ENCODE measurements around the gene CCDC195.

The CCDC195 gene, protein sequence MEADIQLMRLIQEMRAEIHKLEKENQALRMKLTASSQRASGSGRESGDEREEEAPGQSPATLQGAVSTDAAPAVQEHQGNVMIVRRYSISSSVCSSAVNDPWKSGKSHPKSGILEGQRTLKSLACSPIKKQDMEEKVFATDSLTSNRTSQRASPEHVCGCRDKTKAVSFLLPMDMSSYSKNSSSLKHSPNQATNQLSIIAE

DNA sequence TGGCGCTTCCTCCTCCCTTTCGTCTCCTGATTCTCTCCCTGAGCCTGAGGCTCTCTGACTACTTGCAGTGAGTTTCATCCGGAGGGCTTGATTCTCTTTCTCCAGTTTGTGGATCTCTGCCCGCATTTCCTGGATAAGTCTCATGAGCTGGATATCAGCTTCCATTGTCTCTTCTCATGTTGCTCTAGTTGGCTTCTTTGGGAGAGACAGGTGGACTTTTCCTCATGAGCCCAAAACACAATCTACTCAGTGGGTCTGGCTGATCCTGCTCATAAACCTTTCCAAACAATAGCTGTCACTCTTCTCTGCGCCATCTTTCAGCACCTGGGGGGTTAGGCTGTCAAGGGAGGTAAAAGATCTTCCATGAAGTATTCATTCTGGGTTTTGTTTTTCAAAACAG, at the start of gene CCDC195:
TSS of gene CCDC195 (minus strand) at position 165 of the 400 bp plus-strand sequence. CDS start at position 165, 0 bp downstream.
- no peak for DNase-seq

DNA sequence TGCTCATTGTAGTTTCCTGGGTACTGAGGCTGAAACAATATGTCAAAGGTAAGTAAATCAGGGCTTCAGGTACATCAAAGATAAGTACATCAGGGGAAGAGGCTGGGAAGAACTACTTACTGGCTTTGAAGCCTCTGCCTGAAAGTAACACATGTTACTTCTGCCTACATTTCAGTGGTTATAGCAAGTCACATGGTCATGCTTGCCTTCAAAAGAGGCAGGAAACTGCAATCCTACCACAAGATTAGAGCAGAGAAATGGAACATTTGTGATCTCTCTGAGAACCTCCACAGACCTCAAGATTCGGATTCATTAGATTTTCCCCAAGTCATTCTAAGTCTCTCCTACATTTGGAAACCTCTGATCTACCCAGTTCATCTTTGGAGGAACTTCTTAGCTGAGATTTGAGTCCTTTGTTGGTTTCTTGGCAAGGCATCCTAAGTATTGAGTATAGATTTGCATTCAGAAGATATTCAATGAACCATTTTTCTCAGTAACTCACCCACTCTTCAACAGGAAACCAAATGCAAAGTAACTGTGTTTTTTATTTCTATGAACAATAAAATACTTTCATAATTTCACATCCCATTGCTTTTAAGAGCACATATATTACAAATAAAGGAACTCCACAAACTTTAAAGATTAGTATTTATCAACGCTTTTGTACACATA, 48.5 kb upstream of the CCDC195 start:
- DNase-seq = no peak

DNA sequence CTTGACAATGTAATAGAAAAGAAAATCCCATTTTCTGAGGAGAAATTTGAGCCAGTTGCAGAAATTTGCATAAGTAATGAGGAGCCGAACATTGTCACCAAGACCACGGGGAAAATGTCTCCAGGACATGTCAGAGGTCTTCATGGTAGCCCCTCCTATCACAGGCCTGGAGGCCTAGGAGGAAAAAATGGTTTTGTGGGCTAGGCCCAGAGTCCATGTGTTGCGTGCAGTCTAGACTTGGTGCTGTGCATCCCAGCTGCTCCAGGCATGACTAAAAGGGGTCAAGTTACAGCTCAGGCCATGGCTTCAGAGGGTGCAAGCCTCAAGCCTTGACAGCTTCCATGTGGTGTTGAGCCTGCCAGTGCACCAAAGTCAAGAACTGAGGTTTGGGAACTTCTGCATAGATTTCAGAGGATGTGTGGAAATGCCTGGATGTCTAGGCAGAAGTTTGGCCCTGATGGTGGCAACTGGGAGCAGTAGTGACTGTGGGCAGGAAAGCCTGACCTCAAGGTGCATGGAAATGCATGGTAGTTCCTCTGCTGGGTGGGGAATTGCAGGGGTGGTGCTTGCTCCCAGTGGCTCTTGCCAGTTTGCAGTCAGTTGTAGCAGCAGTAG, 41.9 kb upstream of the CCDC195 start:
- no peak for DNase-seq

DNA sequence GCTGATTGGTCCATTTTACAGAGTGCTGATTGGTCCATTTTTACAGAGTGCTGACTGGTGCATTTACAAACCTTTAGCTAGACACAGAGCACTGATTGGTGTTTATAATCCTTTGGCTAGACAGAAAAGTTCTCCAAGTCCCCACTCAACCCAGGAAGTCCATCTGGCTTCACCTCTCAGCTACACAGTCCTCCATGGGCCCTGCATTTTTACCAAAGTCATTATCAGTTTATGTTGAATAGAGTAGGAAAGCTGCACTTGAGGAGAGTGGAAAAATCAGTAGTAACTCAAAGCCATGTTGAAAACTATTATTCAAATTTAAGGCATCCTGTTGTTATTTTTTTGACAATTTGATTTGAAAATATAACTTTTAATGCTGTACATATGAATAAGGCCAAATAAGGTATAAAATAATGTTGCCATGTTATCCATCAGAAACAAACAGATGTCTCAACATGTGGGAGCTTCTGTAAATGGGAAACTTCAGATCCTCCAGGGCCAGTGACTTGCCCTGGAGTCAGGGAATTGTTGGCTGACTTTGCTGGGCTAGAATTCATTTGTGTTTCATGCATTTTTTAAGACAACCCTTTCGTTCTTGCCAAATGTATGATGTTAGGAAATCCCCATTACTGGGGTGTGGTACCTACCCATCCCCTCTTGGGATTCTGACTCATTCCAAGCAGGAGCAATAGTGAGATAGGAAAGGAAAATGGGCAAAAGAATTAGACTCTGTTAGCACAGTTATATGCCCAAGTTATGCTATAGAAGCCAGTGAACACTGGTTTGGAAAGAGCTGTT, 37.8 kb upstream of the CCDC195 start:
- DNase-seq = no peak

DNA sequence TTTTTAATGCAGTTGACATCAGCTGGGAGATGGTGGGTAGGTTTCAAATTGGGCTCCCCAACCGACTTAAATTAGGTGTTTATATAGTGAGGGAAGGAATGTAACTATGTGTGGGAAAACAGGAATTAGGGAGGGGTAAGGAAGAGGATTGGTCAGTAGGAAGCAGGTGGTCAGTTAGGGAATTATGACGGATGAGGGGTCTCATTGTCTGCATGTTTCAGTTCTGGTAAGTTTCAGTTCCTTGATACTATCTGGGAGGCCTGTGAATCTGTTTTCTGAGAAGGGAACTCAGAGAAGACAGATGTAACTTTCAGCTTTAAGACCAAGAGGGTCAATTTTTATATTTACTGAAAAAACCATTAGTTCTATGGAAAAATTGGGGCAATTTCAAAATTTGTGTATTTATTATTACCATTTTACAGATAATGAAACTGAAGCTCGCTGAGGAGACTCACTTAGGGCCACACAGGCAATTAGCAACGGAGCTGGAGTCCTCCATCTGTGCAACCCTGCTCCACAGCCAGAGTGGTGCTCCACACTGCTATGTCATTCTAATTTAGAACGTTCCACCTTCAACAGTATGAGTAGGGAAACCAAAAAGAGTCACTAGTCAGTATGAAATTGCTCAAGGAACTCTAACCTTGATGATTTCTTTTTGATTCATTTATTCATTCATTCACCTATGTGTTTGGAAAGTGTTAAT, 36.0 kb upstream of the CCDC195 start:
- no peak for DNase-seq

DNA sequence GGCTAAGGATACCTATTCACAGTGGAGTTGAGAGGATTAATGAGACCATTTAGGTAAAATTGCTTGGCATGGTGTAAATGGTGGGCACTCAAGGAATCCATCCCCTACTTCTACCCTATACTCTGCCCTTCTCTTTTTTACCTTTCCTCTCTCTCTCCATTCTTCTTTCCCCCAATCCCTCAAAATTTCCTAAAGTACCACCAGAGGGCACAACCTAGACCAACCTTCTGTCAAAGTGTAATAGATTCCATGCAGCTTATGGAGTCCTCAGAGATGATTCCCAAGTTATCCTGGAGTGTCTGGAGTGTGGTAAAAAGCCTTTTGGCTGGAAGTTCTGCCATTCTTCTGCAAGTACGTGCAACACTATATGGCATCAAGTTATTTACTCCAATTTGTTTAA, 33.0 kb upstream of the CCDC195 start:
- peak in 1 of 2 experiments; percentile 1 for DNase-seq

DNA sequence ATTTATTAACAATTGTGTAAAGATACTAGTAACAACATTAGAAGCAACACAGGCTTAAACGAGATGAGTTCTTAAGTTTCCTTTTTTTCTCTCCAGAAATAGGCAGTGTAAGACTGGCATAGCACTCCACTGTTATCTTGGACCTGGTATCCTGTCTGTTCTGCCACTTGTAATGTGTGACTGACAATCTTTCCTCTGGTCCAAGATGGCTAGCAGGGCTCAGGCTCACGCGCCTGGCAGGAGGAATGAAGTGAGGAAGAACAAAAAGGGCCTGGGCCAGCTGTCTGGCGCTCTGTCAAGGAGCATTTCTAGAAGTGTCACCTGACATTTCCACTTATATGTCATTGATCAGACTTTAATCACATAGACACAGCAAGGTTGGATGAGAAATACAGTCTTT, 31.6 kb upstream of the CCDC195 start:
- DNase-seq = no peak

DNA sequence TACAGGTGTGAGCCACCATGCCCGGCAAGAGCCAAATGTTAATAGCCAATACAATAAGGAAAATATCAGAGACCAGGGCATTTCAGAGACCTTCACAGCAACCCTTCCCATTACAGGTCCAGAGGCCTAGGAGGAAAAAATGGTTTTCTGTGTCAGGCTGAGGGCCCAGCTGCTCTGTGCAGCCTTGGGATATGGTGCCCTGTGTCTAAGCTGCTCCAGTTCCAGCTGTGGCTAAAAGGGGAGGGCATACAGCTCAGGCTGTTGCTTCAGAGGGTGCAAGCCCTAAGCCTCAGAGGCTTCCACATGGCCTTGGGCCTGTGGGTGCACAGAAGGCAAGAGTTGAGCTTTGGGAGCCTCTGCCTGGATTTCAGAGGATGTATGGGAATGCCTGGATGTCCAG, 20.1 kb upstream of the CCDC195 start:
- no peak for DNase-seq

DNA sequence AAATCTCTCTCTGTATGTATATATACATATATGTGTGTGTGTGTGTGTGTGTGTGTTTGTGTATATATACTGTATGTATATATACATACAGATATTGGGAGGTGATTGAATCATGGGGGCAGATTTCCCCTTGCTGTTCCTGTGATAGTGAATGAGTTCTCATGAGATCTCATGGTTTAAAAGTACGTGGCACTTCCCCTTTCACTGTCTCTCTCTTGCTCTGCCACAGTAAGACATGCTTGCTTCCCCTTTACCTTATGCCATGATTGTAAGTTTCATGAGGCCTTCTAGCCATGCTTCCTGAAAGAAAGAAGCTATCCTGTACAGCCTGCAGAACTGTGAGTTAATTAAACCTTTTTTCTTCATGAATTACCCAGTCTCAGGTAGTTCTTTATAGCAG, 18.8 kb upstream of the CCDC195 start:
- no peak for DNase-seq

DNA sequence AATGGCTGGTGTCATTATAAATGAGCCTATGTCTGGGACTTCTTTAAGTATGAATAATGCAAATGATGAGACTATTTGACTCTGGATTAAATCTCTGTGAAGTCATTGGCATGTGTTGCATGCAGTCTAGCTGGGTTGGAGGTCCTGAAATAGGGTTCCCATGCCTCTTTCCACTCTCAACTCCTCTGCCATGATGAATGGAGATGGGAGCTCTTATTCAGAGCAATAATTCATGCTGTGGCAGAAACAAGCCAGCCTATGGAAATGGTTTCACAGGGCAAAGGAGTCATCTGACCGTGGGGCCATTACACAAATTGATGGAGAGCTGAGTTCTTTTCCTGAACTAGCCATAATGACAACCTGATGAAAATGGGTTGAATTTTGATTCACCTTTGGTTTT, 15.5 kb upstream of the CCDC195 start:
- DNase-seq = no peak

DNA sequence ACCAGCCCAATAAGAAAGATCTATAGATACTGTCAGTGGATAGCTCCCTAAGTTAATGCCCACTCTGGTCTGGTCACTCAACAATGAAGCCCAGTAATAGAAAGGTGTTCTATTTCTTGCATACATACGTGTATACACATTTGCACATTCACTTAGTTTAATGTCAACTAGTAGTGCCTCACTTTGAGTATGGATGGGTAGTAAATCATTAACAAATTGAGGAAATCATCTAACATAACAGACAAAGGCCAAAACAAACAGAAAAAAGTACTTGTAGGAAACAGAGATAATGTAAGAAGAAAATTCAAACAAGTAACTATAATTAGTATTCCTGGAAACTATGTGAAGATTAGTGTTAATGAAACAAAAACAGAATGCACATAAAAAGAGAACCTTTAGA, 13.3 kb upstream of the CCDC195 start:
- DNase-seq = no peak

DNA sequence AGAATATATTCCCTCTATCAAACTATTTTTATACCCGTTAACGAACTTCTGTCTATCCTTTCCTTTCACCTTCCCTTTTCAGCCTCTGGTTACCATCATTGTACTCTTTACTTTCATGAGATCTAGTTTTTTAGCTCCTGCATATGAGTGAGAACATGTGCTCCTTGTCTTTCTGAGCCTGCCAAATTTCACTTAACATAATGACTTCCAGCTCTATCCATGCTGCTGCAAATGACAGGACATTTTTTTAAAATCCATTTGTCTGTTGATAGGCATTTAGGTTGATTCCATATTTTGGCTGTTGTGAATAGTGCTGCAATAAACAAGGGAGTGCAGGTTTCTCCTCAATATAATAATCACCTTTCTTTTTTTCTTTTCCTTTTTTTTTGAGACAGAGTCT, 8.2 kb upstream of the CCDC195 start:
- DNase-seq = no peak

DNA sequence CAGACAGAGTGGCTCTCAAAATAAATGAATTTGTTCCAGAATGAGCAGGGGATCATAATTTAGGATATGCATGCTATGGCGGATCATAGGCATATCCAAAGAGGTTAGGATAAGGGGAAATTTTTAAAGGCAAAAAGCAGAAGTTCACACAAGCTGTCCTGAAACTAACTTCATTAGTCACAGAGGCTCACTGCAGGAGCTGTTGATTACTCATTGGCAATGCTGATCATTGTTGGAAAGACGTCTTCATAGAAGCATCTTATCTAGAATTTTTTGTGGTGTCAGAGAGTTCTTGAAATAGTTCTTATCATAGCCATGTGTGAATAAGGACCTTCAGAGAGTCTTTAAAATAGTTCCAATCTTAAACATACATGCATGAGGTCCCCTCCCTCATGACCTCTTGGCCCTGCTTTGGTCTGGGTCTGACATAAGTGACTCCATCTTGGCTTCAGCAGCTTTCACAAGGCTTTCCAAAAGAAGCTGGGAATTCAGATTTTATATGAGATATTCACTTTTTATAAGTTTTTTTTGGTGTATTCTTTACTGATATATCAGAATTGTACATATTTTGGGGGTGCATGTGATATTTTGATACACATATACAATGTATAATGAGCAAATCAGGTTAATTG, 7.5 kb upstream of the CCDC195 start:
- DNase-seq = no peak

DNA sequence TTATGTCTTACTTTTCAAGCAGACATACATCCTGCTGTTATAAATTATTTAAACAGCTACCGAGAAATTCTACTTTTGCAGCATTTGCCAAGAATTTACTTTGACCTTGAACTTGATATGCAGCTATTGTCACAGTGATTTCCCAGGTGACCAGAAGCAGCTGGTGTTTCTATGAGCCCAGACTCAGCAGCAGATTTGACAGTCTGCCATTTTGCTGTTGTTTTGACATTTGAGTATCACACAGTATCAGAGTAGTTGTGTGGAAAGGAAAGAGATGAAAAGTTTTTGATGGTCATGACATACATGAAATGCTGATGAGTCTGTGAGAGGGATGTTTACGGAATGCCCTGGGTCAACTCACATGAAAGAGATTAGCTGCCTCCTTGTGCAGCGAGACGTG, 6.6 kb upstream of the CCDC195 start:
- no peak for DNase-seq

DNA sequence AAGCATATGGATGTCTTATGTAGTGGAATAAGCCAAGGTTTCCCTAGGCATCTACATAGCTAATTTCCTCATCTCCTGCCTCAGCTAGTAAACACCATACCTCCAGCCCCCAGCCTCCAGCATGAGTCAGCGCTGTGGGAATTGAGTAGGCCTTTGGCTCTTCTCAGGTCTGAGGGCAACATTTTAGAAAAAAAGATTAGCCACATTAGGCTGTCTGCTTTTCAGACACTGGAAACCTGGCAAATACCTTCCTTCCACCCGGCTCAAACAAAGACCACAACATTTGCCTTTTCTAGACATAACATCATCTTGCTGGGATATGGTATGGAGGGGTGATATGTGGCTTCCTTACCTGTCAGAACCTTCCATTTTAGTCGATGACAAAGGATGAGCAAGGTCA, 6.1 kb upstream of the CCDC195 start:
- no peak for DNase-seq

DNA sequence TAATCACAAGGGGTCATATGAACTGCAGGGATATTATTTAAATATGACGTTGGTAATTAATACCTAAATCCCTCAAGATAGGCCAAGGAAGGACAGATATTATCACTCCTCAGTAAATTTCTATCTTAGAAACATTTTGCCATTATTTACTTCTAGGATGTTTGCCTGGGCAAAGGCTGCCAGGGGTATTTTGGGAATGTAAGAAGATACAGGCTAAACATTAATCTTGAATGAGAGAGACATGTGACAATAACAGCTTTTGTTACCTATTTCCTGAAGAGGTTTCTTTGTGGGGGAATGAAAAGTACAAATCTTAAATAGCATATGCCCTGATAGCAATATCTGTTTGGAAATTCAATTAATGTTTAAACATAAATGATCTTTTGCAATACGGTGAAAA, 756 bp upstream of the CCDC195 start:
- no peak for DNase-seq

DNA sequence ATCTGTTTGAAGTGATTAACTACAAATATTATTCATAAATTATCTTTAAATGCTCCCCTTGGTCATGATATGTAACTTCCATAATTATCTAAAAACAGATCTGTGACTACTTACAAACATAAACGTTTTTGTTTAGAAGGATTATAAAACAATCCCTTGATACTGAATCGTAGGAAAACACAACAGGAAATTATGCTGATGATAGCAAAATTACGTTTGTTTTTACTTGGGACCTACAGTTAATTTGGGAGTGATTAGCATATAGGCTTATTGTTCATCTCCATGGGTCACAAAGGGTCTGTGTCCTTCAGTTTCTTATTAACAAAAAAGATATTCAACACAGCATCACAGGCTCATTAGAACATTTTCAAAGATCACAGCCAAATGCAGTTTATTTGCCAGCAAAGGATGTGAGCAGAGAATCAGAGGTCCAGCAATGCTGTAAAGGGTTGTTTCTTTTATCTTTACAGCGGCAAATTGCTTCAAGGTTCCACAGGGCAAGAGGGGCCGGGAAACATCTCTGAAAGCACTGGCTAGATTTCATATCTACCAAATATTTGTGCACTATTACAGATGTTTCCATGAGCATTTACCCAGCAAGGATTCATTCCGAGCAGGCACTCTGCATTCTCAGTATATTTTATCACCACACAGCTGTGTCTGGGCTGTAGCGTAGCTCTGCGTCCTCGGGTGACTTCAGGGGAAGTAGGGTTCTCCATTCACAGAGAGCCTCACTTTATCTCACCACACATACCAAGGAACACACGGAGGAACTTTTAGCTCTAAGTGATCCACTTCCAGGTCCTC, 4.1 kb downstream of the CCDC195 start:
- DNase-seq = no peak

DNA sequence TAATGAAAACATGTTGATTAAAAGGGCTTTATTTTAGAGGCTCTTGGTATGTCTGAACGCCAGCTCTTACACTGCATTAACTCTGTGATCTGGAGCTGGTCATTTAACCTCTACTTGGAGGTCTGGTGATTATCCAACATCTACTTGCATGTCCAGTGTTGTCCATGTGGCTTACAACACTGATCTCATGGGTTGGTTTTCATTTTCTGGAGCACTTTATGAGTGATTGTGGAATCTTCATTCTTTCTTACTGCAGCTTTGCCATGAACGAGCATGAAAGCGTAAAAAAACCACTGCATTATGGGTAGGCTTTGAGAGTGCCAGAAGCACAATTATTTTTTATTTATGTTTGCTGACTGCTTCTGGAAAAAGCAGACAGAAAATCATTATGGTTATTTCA, 4.8 kb downstream of the CCDC195 start:
- no peak for DNase-seq

DNA sequence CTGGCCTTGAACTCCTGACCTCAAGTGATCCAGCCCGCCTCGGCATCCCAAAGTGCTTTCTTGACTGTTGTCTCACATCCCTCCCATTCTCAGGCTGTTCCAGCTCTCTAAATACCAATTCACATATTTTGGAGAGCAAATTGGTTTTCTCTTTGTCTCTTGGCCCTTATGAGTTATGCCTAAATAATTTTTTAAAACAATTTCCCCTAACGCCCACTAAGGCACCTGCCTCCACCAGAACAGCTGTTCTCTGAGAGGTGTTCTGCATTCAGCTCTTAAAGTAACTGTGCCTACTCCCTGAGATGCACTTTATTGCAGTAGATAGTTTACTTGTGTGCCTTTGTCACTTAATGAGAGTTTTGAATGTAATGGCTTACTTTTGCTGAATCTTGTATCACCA, 6.9 kb downstream of the CCDC195 start:
- DNase-seq = no peak

DNA sequence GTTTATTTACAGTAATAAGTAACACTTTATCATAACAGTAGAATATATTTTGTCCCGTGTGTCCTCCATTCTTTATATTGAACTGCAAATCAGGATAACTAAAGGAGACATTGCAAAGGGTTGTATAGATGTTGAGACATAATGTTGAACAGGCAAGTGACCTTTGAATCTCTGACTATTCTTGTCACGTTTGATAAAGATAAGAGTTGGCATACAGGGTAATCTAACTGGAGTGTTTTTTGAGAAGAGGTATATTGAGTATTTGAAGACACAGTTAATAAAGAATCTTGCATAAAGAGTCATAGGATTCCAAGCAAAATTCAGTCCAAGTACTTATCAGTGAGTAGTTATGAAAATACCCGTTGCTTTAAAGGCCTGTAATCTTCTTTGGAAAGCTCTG, 21.7 kb downstream of the CCDC195 start:
- DNase-seq = no peak

DNA sequence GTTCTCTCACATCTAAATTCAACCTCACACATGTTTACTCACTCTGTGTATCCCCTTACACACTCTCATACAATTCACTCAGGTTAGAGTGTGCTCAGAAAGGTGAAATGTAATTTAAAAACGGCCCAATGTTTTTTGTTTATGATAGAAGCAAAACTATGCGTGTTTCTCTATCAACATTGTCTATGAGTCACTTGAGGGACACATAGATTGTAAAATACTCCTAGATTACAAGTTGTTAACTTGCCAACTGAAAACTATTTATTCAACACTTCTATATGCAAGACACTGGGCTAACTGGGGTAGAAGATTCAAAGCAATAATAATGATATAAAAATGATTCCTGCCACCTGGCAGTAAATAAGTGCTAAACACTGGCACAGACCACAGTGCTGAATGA, 24.6 kb downstream of the CCDC195 start:
- no peak for DNase-seq

DNA sequence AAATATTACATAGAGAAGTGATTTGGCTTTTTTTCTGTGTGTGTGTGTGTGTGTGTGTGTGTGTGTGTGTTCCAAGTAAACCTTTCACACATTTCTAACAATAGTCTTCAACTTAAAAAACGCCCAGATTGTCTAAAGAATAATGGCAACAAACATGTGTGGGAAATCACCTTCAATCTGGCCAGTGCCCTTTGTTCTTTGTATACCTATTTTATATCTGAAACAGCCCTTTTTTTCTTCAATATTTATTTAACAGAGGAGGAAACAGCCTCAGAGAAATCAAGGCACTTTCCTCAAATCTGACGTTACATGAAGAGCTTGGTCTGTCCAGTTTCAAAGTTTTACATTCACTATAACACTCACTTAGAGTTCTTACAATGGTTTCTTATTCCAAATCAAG, 25.3 kb downstream of the CCDC195 start:
- no peak for DNase-seq
